Trophoblast cell (in vitro differentiated cells and primary cell): ENCODE data around the gene ITPK1.

ENCODE experiments used
- DNase-seq, 2 donors: peaks; one replicate each; pipeline ENCODE4 v3.0.0-alpha.2; 2016
- H2AFZ ChIP-seq: 2 replicates; pipeline ENCODE4 v1.6.1; 2013; ENCODE audit warnings: low read length, moderate library complexity, mild to moderate bottlenecking; ENCODE audit not compliant: insufficient read depth, poor library complexity
- H2AK5ac ChIP-seq: 2 replicates; pipeline ENCODE4 v1.6.1; 2013; ENCODE audit warnings: mild to moderate bottlenecking, low read length
- H2BK120ac ChIP-seq: 2 replicates; pipeline ENCODE4 v1.6.1; 2013; ENCODE audit warnings: low read length, mild to moderate bottlenecking, moderate library complexity; ENCODE audit not compliant: insufficient read depth, poor library complexity
- H2BK12ac ChIP-seq: 2 replicates; pipeline ENCODE4 v1.6.1; 2013; ENCODE audit warnings: mild to moderate bottlenecking, low read length, moderate library complexity
- H2BK5ac ChIP-seq: 2 replicates; pipeline ENCODE4 v1.6.1; 2013; ENCODE audit warnings: low read length, low read depth, moderate library complexity, mild to moderate bottlenecking; ENCODE audit not compliant: poor library complexity
- H3K14ac ChIP-seq: 2 replicates; pipeline ENCODE4 v1.6.1; 2013; ENCODE audit warnings: mild to moderate bottlenecking, low read length
- H3K18ac ChIP-seq: 2 replicates; pipeline ENCODE4 v1.6.1; 2013; ENCODE audit warnings: mild to moderate bottlenecking, low read length
- H3K23ac ChIP-seq: 2 replicates; pipeline ENCODE4 v1.6.1; 2013; ENCODE audit warnings: low read length
- H3K27ac ChIP-seq: 2 replicates; pipeline ENCODE4 v1.5.1; 2013; ENCODE audit warnings: low read depth, mild to moderate bottlenecking, inconsistent platforms, low read length, moderate library complexity
- H3K27me3 ChIP-seq: 2 replicates; pipeline ENCODE4 v1.6.1; 2013; ENCODE audit warnings: inconsistent platforms, mild to moderate bottlenecking, low read length, moderate library complexity; ENCODE audit not compliant: insufficient read depth
- H3K36me3 ChIP-seq, 2 experiments: 1 replicate in 1 of 2; 2 replicates in 1 of 2; pipeline ENCODE4 v1.6.1; 2013; ENCODE audit warnings: low read length in 2 of 2, mild to moderate bottlenecking in 2 of 2, moderate library complexity in 1 of 2; ENCODE audit not compliant: insufficient read depth in 2 of 2, control insufficient read depth in 1 of 2
- H3K4ac ChIP-seq: 2 replicates; pipeline ENCODE4 v1.6.1; 2013; ENCODE audit warnings: low read depth, mild to moderate bottlenecking, low read length, moderate library complexity
- H3K4me1 ChIP-seq, 2 experiments: 1 replicate in 1 of 2; 2 replicates in 1 of 2; pipeline ENCODE4 v1.6.1; 2013; ENCODE audit warnings: low read length in 2 of 2, mild to moderate bottlenecking in 2 of 2, moderate library complexity in 1 of 2; ENCODE audit not compliant: insufficient read depth in 2 of 2, control insufficient read depth in 1 of 2
- H3K4me2 ChIP-seq: 2 replicates; pipeline ENCODE4 v1.6.1; 2013; ENCODE audit warnings: inconsistent platforms, mild to moderate bottlenecking, low read length, moderate library complexity
- H3K4me3 ChIP-seq: 2 replicates; pipeline ENCODE4 v1.5.1; 2013; ENCODE audit warnings: mild to moderate bottlenecking, low read depth, low read length, inconsistent platforms
- H3K79me1 ChIP-seq: one replicate; pipeline ENCODE4 v1.6.1; 2013; ENCODE audit warnings: low read length
- H3K79me2 ChIP-seq: 2 replicates; pipeline ENCODE4 v1.6.1; 2013; ENCODE audit warnings: low read length, mild to moderate bottlenecking; ENCODE audit not compliant: control insufficient read depth, insufficient read depth, poor library complexity
- H3K9ac ChIP-seq: 2 replicates; pipeline ENCODE4 v1.6.1; 2013; ENCODE audit warnings: mild to moderate bottlenecking, low read length
- H3K9me3 ChIP-seq: 2 replicates; pipeline ENCODE4 v1.6.1; 2013; ENCODE audit warnings: low read depth, mild to moderate bottlenecking, control low read depth, inconsistent platforms, low read length; ENCODE audit not compliant: insufficient read depth
- H4K12ac ChIP-seq: 2 replicates; pipeline ENCODE4 v1.6.1; 2013; ENCODE audit warnings: low read depth, mild to moderate bottlenecking, low read length, moderate library complexity
- H4K8ac ChIP-seq: 2 replicates; pipeline ENCODE4 v1.6.1; 2013; ENCODE audit warnings: low read depth, mild to moderate bottlenecking, low read length, moderate library complexity
- H4K91ac ChIP-seq: one replicate; pipeline ENCODE4 v1.6.1; 2013; ENCODE audit warnings: low read depth, mild to moderate bottlenecking, low read length, moderate library complexity
- WGBS: extraction: QIAGEN DNeasy Blood & Tissue Kit; methylation state at CpG from one replicate; pipeline ENCODE4 v1.1.7; 2013; ENCODE audit warnings: missing lambda C conversion rate; ENCODE audit not compliant: insufficient read length, insufficient coverage; ENCODE audit errors: extremely low coverage; 5-methylcytosine and 5-hydroxymethylcytosine counted together

ITPK1 gene

DNA sequence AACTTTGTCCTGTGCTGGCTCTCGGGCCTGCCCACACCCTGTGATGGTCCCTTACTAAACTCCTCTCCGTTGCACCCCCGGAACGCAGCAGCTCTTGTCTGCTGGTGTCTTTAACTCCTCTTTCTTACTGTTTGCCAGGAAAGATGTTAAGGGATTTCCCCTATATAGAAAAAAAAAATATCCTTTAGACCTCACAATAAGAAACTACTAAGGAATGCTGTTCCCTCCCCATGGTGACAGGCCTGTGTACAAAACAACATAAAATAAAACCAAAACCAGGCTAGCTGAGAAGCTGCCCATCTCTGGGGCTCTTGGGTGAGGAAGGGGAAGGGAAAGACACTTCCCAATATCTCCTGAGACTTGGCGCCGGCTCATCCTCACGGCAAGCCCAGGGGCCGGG, 97.4 kb downstream of the ITPK1 start:
- H3K18ac ChIP-seq = no peak overlapping the region

GRCh38 chr14:93017898-93018297, 97.8 kb downstream of the ITPK1 start:
- no peaks in the 10 kb centered on the region for H3K36me3 ChIP-seq

More for the DNA sequence above, 97.4 kb downstream of the ITPK1 start:
- Histone ChIP-seq H3K27ac (no peak overlapping the region), H2BK5ac (no peak overlapping the region), H4K12ac (no peak overlapping the region), H4K91ac (no peak overlapping the region), H3K4me2 (no peak overlapping the region), H3K4me1 (no peaks in the 10 kb centered on the region), H3K9me3 (no peaks in the 10 kb centered on the region), H3K4ac (no peak overlapping the region), H2BK120ac (no peak overlapping the region), H3K23ac (no peak overlapping the region), H3K14ac (no peak overlapping the region), H3K79me1 (no peaks in the 10 kb centered on the region), H4K8ac (no peak overlapping the region), H3K27me3 (no peaks in the 10 kb centered on the region), H2AFZ (no peak overlapping the region), H2BK12ac (no peak overlapping the region), H3K9ac (no peak overlapping the region), H2AK5ac (no peak overlapping the region), H3K4me3 (no peak overlapping the region), H3K36me3 (no peaks in the 10 kb centered on the region), H3K79me2 (no peaks in the 10 kb centered on the region)
- DNase-seq = no peak
- no CpG with 5 or more reads among the region's 8 CpGs for WGBS

DNA sequence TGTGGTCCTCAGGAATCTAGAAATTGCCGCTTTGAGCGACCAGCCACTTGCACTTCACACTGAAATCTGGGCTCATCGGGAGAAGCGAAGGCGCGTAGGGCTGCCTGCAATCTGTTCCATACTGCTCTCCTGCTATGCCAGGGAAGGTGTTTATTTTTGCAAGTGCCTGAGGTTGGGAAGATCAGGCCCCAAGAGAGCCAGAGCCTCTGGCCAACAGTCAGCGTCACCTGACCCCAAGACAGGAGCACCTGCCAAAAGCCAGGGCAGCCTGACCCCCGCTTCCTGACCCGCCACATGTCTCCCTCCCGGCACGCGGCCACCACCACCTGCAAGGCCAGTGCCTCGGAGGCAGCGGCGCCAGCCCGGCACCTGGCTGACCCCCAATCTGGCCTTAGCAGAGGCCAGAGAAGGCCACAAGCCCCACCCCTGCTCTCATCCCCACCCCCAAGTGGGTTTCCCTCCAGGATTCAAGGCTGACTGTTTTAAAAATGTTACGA, 98.4 kb downstream of the ITPK1 start:
- no peak overlapping the region for H3K27ac ChIP-seq
- no peak overlapping the region for H2AFZ ChIP-seq
- H3K36me3 ChIP-seq = no peaks in the 10 kb centered on the region
- H3K9ac ChIP-seq = no peak overlapping the region
- H2BK5ac ChIP-seq = no peak overlapping the region
- no peak overlapping the region for H2BK12ac ChIP-seq
- no CpG with 5 or more reads among the region's 17 CpGs for WGBS
- no peak overlapping the region for H3K4me2 ChIP-seq
- no peaks in the 10 kb centered on the region for H3K79me2 ChIP-seq
- no peak overlapping the region for H3K14ac ChIP-seq
- H3K18ac ChIP-seq = no peak overlapping the region
- H3K4me3 ChIP-seq = no peak overlapping the region
- no peaks in the 10 kb centered on the region for H3K27me3 ChIP-seq
- H3K4ac ChIP-seq = no peak overlapping the region
- H3K79me1 ChIP-seq = no peaks in the 10 kb centered on the region
- H4K8ac ChIP-seq = no peak overlapping the region
- no peaks in the 10 kb centered on the region for H3K4me1 ChIP-seq
- H3K9me3 ChIP-seq = no peaks in the 10 kb centered on the region
- DNase-seq = no peak
- no peak overlapping the region for H2AK5ac ChIP-seq
- H3K23ac ChIP-seq = no peak overlapping the region
- H2BK120ac ChIP-seq = no peak overlapping the region
- no peak overlapping the region for H4K91ac ChIP-seq
- H4K12ac ChIP-seq = no peak overlapping the region

More at GRCh38 chr14:93017898-93018297, 97.8 kb downstream of the ITPK1 start:
- Histone ChIP-seq H2AFZ (no peak overlapping the region), H3K4ac (no peak overlapping the region), H3K9ac (no peak overlapping the region), H3K27ac (no peak overlapping the region), H3K14ac (no peak overlapping the region), H3K27me3 (no peaks in the 10 kb centered on the region), H3K9me3 (no peaks in the 10 kb centered on the region), H2BK12ac (no peak overlapping the region), H3K23ac (no peak overlapping the region), H3K4me1 (no peaks in the 10 kb centered on the region), H2BK120ac (no peak overlapping the region), H3K18ac (no peak overlapping the region), H4K8ac (no peak overlapping the region), H3K79me2 (no peaks in the 10 kb centered on the region), H2AK5ac (no peak overlapping the region), H2BK5ac (no peak overlapping the region), H4K12ac (no peak overlapping the region), H3K4me2 (no peak overlapping the region), H3K4me3 (no peak overlapping the region), H3K79me1 (no peaks in the 10 kb centered on the region), H4K91ac (no peak overlapping the region)
- no CpG with 5 or more reads among the region's 10 CpGs for whole genome bisulfite sequencing
- no peak for DNase-seq

GRCh38 chr14:93016275-93016845, 99.4 kb downstream of the ITPK1 start:
- Histone ChIP-seq H3K4me3 (no peak overlapping the region), H3K79me2 (no peaks in the 10 kb centered on the region), H4K91ac (no peak overlapping the region), H3K23ac (no peak overlapping the region), H2BK12ac (no peak overlapping the region), H2BK120ac (no peak overlapping the region), H2AK5ac (no peak overlapping the region), H2AFZ (no peak overlapping the region), H4K8ac (no peak overlapping the region), H3K27me3 (no peaks in the 10 kb centered on the region), H3K36me3 (no peaks in the 10 kb centered on the region), H3K18ac (no peak overlapping the region), H3K4me1 (no peaks in the 10 kb centered on the region), H3K79me1 (no peaks in the 10 kb centered on the region), H3K27ac (no peak overlapping the region), H3K9me3 (no peaks in the 10 kb centered on the region), H3K4me2 (no peak overlapping the region), H3K14ac (no peak overlapping the region), H3K4ac (no peak overlapping the region), H4K12ac (no peak overlapping the region), H3K9ac (no peak overlapping the region), H2BK5ac (no peak overlapping the region)
- DNase-seq = no peak
- WGBS = no CpG with 5 or more reads among the region's 18 CpGs
